Keratinocyte (primary cell): ENCODE measurements around the gene RCVRN. TPM values are rescaled to one million over a fixed set of nuclear protein-coding genes. Genes with fewer than 3 reads are reported as not detected.

ENCODE experiments used
- DNase-seq: peaks from one replicate; pipeline ENCODE4 v3.0.0-alpha.2; 2011; ENCODE audit warnings: low read depth, missing footprints, low spot score
- FAIRE-seq: peaks from 2 replicates; lab custom pipeline; 2011; peaks lifted over from hg19 to GRCh38; lab: Jason Lieb, UNC
- H2AFZ ChIP-seq: 2 replicates; pipeline ENCODE4 v1.6.0; 2012; ENCODE audit warnings: low read length, control low read depth, inconsistent platforms; ENCODE audit not compliant: control insufficient read depth
- H3K27ac ChIP-seq: 2 replicates; pipeline ENCODE4 v1.5.1; 2011; ENCODE audit warnings: low read length; ENCODE audit not compliant: control insufficient read depth, insufficient read depth
- H3K27me3 ChIP-seq: 3 replicates; pipeline ENCODE4 v1.6.0; 2011; ENCODE audit warnings: low read length; ENCODE audit not compliant: control insufficient read depth, insufficient read depth; ENCODE audit errors: extremely low read depth
- H3K36me3 ChIP-seq, 2 experiments: 2 replicates in 1 of 2; 3 replicates in 1 of 2; pipeline ENCODE4 v1.5.1; 2011; ENCODE audit warnings: low read length in 2 of 2, mild to moderate bottlenecking in 1 of 2; ENCODE audit not compliant: control insufficient read depth in 2 of 2, insufficient read depth in 2 of 2; ENCODE audit errors: extremely low read depth in 1 of 2
- H3K4me1 ChIP-seq: 3 replicates; pipeline ENCODE4 v1.5.1; 2011; ENCODE audit warnings: low read length; ENCODE audit not compliant: control insufficient read depth, insufficient read depth; ENCODE audit errors: extremely low read depth
- H3K4me2 ChIP-seq: 3 replicates; pipeline ENCODE4 v1.6.0; 2011; ENCODE audit warnings: low read depth, low read length; ENCODE audit not compliant: control insufficient read depth, insufficient read depth; ENCODE audit errors: extremely low read depth
- H3K4me3 ChIP-seq, 3 experiments: fragments of 200-600 bp in 1 of 3; sonication (generic) in 1 of 3; 2 replicates in 2 of 3; 3 replicates in 1 of 3; pipeline ENCODE4 v1.5.1; 2011 to 2016; ENCODE audit warnings: low read length in 3 of 3, mild to moderate bottlenecking in 3 of 3, control low read depth in 2 of 3, inconsistent platforms in 1 of 3, low read depth in 1 of 3, mixed read lengths in 1 of 3, mixed run types in 1 of 3, moderate library complexity in 1 of 3; ENCODE audit not compliant: control insufficient read depth in 2 of 3, insufficient read depth in 2 of 3; ENCODE audit errors: extremely low read depth in 1 of 3
- H3K79me2 ChIP-seq: 2 replicates; pipeline ENCODE4 v1.6.0; 2012; ENCODE audit warnings: low read length; ENCODE audit not compliant: control insufficient read depth, insufficient read depth
- H3K9ac ChIP-seq: 3 replicates; pipeline ENCODE4 v1.6.0; 2011; ENCODE audit warnings: low read length; ENCODE audit not compliant: control insufficient read depth, insufficient read depth; ENCODE audit errors: extremely low read depth
- H3K9me1 ChIP-seq: 3 replicates; pipeline ENCODE4 v1.6.0; 2011; ENCODE audit warnings: low read length; ENCODE audit not compliant: control insufficient read depth, insufficient read depth; ENCODE audit errors: extremely low read depth
- H3K9me3 ChIP-seq: 2 replicates; pipeline ENCODE4 v1.5.1; 2012; ENCODE audit warnings: low read depth, low read length; ENCODE audit not compliant: control insufficient read depth
- H4K20me1 ChIP-seq: 3 replicates; pipeline ENCODE4 v1.6.0; 2011; ENCODE audit warnings: low read length; ENCODE audit not compliant: control insufficient read depth, insufficient read depth; ENCODE audit errors: extremely low read depth
- CTCF ChIP-seq, 3 experiments: IDR thresholded peaks in 1 of 3; conservative IDR thresholded peaks in 1 of 3; optimal IDR thresholded peaks in 1 of 3; 2 replicates in 2 of 3; 3 replicates in 1 of 3; pipeline versions ENCODE3 to v1.5.1; 2011; ENCODE audit warnings: low read length in 3 of 3, mild to moderate bottlenecking in 3 of 3, moderate library complexity in 2 of 3, control low read depth in 1 of 3, inconsistent platforms in 1 of 3; ENCODE audit not compliant: insufficient read depth in 2 of 3; ENCODE audit errors: extremely low read depth in 1 of 3
- EZH2 ChIP-seq: IDR thresholded peaks from one replicate; pipeline ENCODE4 v1.6.1; 2012; ENCODE audit warnings: inconsistent platforms, mild to moderate bottlenecking, low read length, moderate library complexity
- dilution Hi-C: fragments of 300-500 bp; cut with MboI; formaldehyde crosslinking; loops from one replicate; pipeline ENCODE4 v1.7.0; 2020; ENCODE audit warnings: low sequenced_read_pairs; ENCODE audit not compliant: extremely low pct_ligation_motif_present
- polyA plus RNA-seq, 5 experiments: library from polyadenylated mRNA; depleted of rRNA in 3 of 5; stranded (reverse) in 3 of 5; stranded (forward) in 1 of 5; unstranded in 1 of 5; fragments of >200 nt; gene quantifications; 1 replicate in 1 of 5; 2 replicates in 3 of 5; 3 replicates in 1 of 5; pipeline versions ENCODE4 v1.2.1 to v1.2.3, GENCODE V29; 2011 to 2012; ENCODE audit warnings: missing spikeins in 2 of 5, low read depth in 1 of 5, low replicate concordance in 1 of 5

Gene RCVRN
- polyA plus RNA-seq, 1 donor (not counting 4 experiments of a cell fraction or from before 2014, with no cell fraction given): not detected

DNA sequence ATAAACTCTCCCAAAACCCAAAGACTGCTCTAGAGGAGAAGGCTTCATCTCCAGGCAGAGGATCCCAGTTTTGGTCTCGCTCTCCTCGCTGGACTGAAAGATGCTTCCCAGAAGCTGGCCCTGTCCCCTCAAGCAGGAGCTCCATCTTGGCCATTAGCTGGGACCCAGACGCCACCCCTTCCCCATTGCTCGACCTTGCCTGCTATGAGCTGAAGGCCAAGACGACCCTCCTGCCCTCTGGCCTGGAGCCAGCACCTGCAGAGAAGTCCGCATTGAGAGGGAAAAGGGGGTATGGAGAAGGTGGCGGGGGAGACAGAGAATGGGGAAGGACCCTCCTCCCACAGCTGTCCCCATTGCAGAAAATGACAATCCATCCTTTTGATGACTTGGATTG, 3.6 kb upstream of the RCVRN start:
- no peak overlapping the region for H3K27ac ChIP-seq
- no peak overlapping the region for H3K9ac ChIP-seq

GRCh38 chr17:9907883-9908648, 3.0 kb upstream of the RCVRN start:
- Histone ChIP-seq H3K4me3 (no peak overlapping the region), H4K20me1 (no peaks in the 10 kb centered on the region), H3K27me3 (no peaks in the 10 kb centered on the region), H3K9me3 (peaks cover 2% of the 10 kb centered on the region), H3K27ac (no peak overlapping the region), H3K4me1 (no peaks in the 10 kb centered on the region), H3K79me2 (no peaks in the 10 kb centered on the region), H3K4me2 (no peak overlapping the region), H2AFZ (no peak overlapping the region), H3K9ac (no peak overlapping the region), H3K9me1 (no peaks in the 10 kb centered on the region), H3K36me3 (no peaks in the 10 kb centered on the region)
- dilution Hi-C loops: no loop called here
- TF ChIP-seq CTCF (optimal IDR thresholded peaks at IDR 0.05 in 1 of 3, IDR thresholded peaks at IDR 0.05 in 1 of 3, conservative IDR thresholded peaks at IDR 0.05 in 1 of 3; ENCODE audit: extremely low read depth in 1 of 3, insufficient read depth in 2 of 3, low read length in 3 of 3) (no peak), EZH2 (no peak)
- DNase-seq (no peak), FAIRE-seq (no peak)

More for the DNA sequence above, 3.6 kb upstream of the RCVRN start:
- dilution Hi-C loops: no loop called here
- Histone ChIP-seq H2AFZ (no peak overlapping the region), H3K4me2 (no peak overlapping the region), H3K9me3 (peaks cover 2% of the 10 kb centered on the region), H3K9me1 (no peaks in the 10 kb centered on the region), H3K4me1 (no peaks in the 10 kb centered on the region), H3K27me3 (no peaks in the 10 kb centered on the region), H3K79me2 (no peaks in the 10 kb centered on the region), H4K20me1 (no peaks in the 10 kb centered on the region), H3K4me3 (no peak overlapping the region), H3K36me3 (no peaks in the 10 kb centered on the region)
- TF ChIP-seq EZH2: no peak
- no peak for TF ChIP-seq CTCF (optimal IDR thresholded peaks at IDR 0.05 in 1 of 3, IDR thresholded peaks at IDR 0.05 in 1 of 3, conservative IDR thresholded peaks at IDR 0.05 in 1 of 3; ENCODE audit: extremely low read depth in 1 of 3, insufficient read depth in 2 of 3, low read length in 3 of 3)
- DNase-seq (no peak), FAIRE-seq (no peak)
